ENCODE measurements around the gene TBC1D1. TPM values are rescaled to one million over a fixed set of nuclear protein-coding genes. Genes with fewer than 3 reads are reported as not detected.
A peak's percentile ranks its signal among the peaks of the same experiment; 100 is the strongest.

The TBC1D1 gene
- total and polyA plus RNA-seq, 3 experiments from 2014 or later: 26.7 to 76.1 (median 73.1) TPM

GRCh38 chr4:38117591-38117990 lies 226.7 kb downstream of the TBC1D1 start:
- Mint-ChIP-seq H3K27me3 (peaks cover 0 to 1% of the 10 kb centered on the region in 2 donors), H3K9me3 (no peaks in the 10 kb centered on the region), H3K27ac (peak overlapping the region in 2 of 8 donors; percentile 32 to 33), H3K36me3 (peaks cover 24 to 85% (median 30%) of the 10 kb centered on the region in 3 donors), H3K4me3 (no peak overlapping the region), H3K4me1 (no peaks in the 10 kb centered on the region)
- Histone ChIP-seq H3K36me3 (ENCODE audit: insufficient read depth, low read length) (peaks cover 29% of the 10 kb centered on the region), H3K27me3 (ENCODE audit: insufficient read depth, low read length, poor library complexity, severe bottlenecking) (no peaks in the 10 kb centered on the region), H3K4me3 (ENCODE audit: low read length) (no peak overlapping the region), H3K27ac (ENCODE audit: low read depth, low read length) (no peak overlapping the region), H3K9me3 (ENCODE audit: low read length) (no peaks in the 10 kb centered on the region), H3K4me1 (ENCODE audit: insufficient read depth, low read length) (no peaks in the 10 kb centered on the region)
- POLR2A ChIA-PET: no interaction called here
- no peak for DNase-seq
- CTCF ChIA-PET: no interaction called here

GRCh38 chr4:38119668-38120385 lies 228.9 kb downstream of the TBC1D1 start:
- Histone ChIP-seq H3K27me3 (ENCODE audit: insufficient read depth, low read length, poor library complexity, severe bottlenecking) (no peaks in the 10 kb centered on the region), H3K4me3 (ENCODE audit: low read length) (no peak overlapping the region), H3K9me3 (ENCODE audit: low read length) (no peaks in the 10 kb centered on the region), H3K36me3 (ENCODE audit: insufficient read depth, low read length) (peaks cover 29% of the 10 kb centered on the region), H3K27ac (ENCODE audit: low read depth, low read length) (no peak overlapping the region), H3K4me1 (ENCODE audit: insufficient read depth, low read length) (no peaks in the 10 kb centered on the region)
- no peaks in the 10 kb centered on the region for H3K9me3 Mint-ChIP-seq
- ChIA-PET POLR2A (no interaction called here), CTCF (interaction anchor here (0.6 to 2.5 kb wide), 3 partner anchors 10 to 58 kb away, joined by 3 to 6 read pairs (median 4); no protein-coding TSS in a partner anchor)
- no peak overlapping the region for H3K4me3 Mint-ChIP-seq
- DNase-seq: no peak
- peaks cover 24 to 76% (median 28%) of the 10 kb centered on the region in 3 donors for H3K36me3 Mint-ChIP-seq
- peak overlapping the region in 1 of 8 donors; percentile 21 for H3K27ac Mint-ChIP-seq
- H3K27me3 Mint-ChIP-seq: peaks cover 0 to 1% of the 10 kb centered on the region in 2 donors
- no peaks in the 10 kb centered on the region for H3K4me1 Mint-ChIP-seq

- Histone ChIP-seq H3K27ac (ENCODE audit: low read depth, low read length) (no peak overlapping the region), H3K9me3 (ENCODE audit: low read length) (no peaks in the 10 kb centered on the region), H3K4me1 (ENCODE audit: insufficient read depth, low read length) (no peaks in the 10 kb centered on the region), H3K4me3 (ENCODE audit: low read length) (no peak overlapping the region), H3K27me3 (ENCODE audit: insufficient read depth, low read length, poor library complexity, severe bottlenecking) (no peaks in the 10 kb centered on the region), H3K36me3 (ENCODE audit: insufficient read depth, low read length) (peaks cover 35% of the 10 kb centered on the region)
- Mint-ChIP-seq H3K27ac (peak overlapping the region in 3 of 8 donors; percentile 10 to 56 (median 14)), H3K9me3 (no peaks in the 10 kb centered on the region), H3K36me3 (peaks cover 24 to 78% (median 30%) of the 10 kb centered on the region in 3 donors), H3K27me3 (peaks cover 0 to 1% of the 10 kb centered on the region in 2 donors), H3K4me3 (no peak overlapping the region), H3K4me1 (no peaks in the 10 kb centered on the region)
- no peak for DNase-seq
- POLR2A ChIA-PET: no interaction called here
- CTCF ChIA-PET: interaction anchor here (2.5 kb wide), 1 partner anchor 11 kb away, joined by 6 read pairs; no protein-coding TSS in a partner anchor
Measured at GRCh38 chr4:38120772-38121171, 229.9 kb downstream of the TBC1D1 start.

GRCh38 chr4:38122060-38122459 lies 231.2 kb downstream of the TBC1D1 start:
- no peak overlapping the region for H3K4me3 ChIP-seq (ENCODE audit: low read length)
- H3K9me3 ChIP-seq (ENCODE audit: low read length): no peaks in the 10 kb centered on the region
- H3K27me3 ChIP-seq (ENCODE audit: insufficient read depth, low read length, poor library complexity, severe bottlenecking): no peaks in the 10 kb centered on the region
- CTCF ChIA-PET: interaction anchor here (0.6 kb wide), 1 partner anchor 270 kb away, joined by 3 read pairs; no protein-coding TSS in a partner anchor
- no peaks in the 10 kb centered on the region for H3K9me3 Mint-ChIP-seq
- peaks cover 19 to 76% (median 27%) of the 10 kb centered on the region in 3 donors for H3K36me3 Mint-ChIP-seq
- no peak overlapping the region for H3K27ac ChIP-seq (ENCODE audit: low read depth, low read length)
- POLR2A ChIA-PET: no interaction called here
- H3K4me3 Mint-ChIP-seq: no peak overlapping the region
- peak overlapping the region in 1 of 8 donors; percentile 57 for H3K27ac Mint-ChIP-seq
- peaks cover 37% of the 10 kb centered on the region for H3K36me3 ChIP-seq (ENCODE audit: insufficient read depth, low read length)
- no peaks in the 10 kb centered on the region for H3K4me1 ChIP-seq (ENCODE audit: insufficient read depth, low read length)
- DNase-seq: no peak
- peaks cover 0 to 1% of the 10 kb centered on the region in 2 donors for H3K27me3 Mint-ChIP-seq
- peaks cover 0 to 3% (median 0%) of the 10 kb centered on the region in 3 donors for H3K4me1 Mint-ChIP-seq

- peaks cover 7% of the 10 kb centered on the region for H3K4me1 ChIP-seq (ENCODE audit: insufficient read depth, low read length)
- POLR2A ChIA-PET: no interaction called here
- peak overlapping the region in 2 of 8 donors; percentile 20 to 42 for H3K27ac Mint-ChIP-seq
- no peak for DNase-seq
- no peak overlapping the region for H3K27ac ChIP-seq (ENCODE audit: low read depth, low read length)
- no peak overlapping the region for H3K4me3 ChIP-seq (ENCODE audit: low read length)
- CTCF ChIA-PET: no interaction called here
- no peaks in the 10 kb centered on the region for H3K27me3 ChIP-seq (ENCODE audit: insufficient read depth, low read length, poor library complexity, severe bottlenecking)
- peaks cover 11 to 14% (median 11%) of the 10 kb centered on the region in 3 donors for H3K4me1 Mint-ChIP-seq
- H3K36me3 ChIP-seq (ENCODE audit: insufficient read depth, low read length): peaks cover 32% of the 10 kb centered on the region
- peaks cover 0 to 1% of the 10 kb centered on the region in 2 donors for H3K27me3 Mint-ChIP-seq
- H3K9me3 Mint-ChIP-seq: no peaks in the 10 kb centered on the region
- H3K4me3 Mint-ChIP-seq: no peak overlapping the region
- no peaks in the 10 kb centered on the region for H3K9me3 ChIP-seq (ENCODE audit: low read length)
- peaks cover 14 to 61% (median 22%) of the 10 kb centered on the region in 3 donors for H3K36me3 Mint-ChIP-seq
Measured at GRCh38 chr4:38123555-38123954, 232.7 kb downstream of the TBC1D1 start.

DNA sequence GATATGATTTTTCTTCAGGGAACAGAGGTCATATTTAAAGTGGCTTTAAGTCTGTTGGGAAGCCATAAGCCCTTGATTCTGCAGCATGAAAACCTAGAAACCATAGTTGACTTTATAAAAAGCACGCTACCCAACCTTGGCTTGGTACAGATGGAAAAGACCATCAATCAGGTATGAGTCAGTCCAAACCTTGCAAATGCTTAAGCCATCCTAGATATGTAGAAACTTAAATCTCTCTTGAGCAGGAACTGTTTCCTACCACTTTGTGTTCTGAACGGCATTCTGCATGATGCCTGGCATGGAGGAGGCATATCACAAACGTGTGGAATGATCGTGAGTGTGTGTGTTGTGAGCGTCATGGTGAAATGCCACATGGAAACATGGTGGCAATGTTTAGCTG lies 234.1 kb downstream of the TBC1D1 start:
- Histone ChIP-seq H3K4me3 (ENCODE audit: low read length) (no peak overlapping the region), H3K36me3 (ENCODE audit: insufficient read depth, low read length) (peaks cover 18% of the 10 kb centered on the region), H3K27me3 (ENCODE audit: insufficient read depth, low read length, poor library complexity, severe bottlenecking) (no peaks in the 10 kb centered on the region), H3K9me3 (ENCODE audit: low read length) (no peaks in the 10 kb centered on the region), H3K4me1 (ENCODE audit: insufficient read depth, low read length) (peaks cover 21% of the 10 kb centered on the region), H3K27ac (ENCODE audit: low read depth, low read length) (no peak overlapping the region)
- peaks cover 24 to 28% (median 25%) of the 10 kb centered on the region in 3 donors for H3K4me1 Mint-ChIP-seq
- ChIA-PET CTCF (no interaction called here), POLR2A (no interaction called here)
- H3K4me3 Mint-ChIP-seq: no peak overlapping the region
- H3K9me3 Mint-ChIP-seq: no peaks in the 10 kb centered on the region
- peak overlapping the region in 2 of 8 donors; percentile 34 to 58 for H3K27ac Mint-ChIP-seq
- peaks cover 10 to 48% (median 16%) of the 10 kb centered on the region in 3 donors for H3K36me3 Mint-ChIP-seq
- DNase-seq: no peak
- H3K27me3 Mint-ChIP-seq: peaks cover 0 to 1% of the 10 kb centered on the region in 2 donors

GRCh38 chr4:38125816-38126215 lies 234.9 kb downstream of the TBC1D1 start:
- Histone ChIP-seq H3K27me3 (ENCODE audit: insufficient read depth, low read length, poor library complexity, severe bottlenecking) (no peaks in the 10 kb centered on the region), H3K9me3 (ENCODE audit: low read length) (no peaks in the 10 kb centered on the region), H3K4me3 (ENCODE audit: low read length) (no peak overlapping the region), H3K27ac (ENCODE audit: low read depth, low read length) (no peak overlapping the region), H3K36me3 (ENCODE audit: insufficient read depth, low read length) (peaks cover 11% of the 10 kb centered on the region), H3K4me1 (ENCODE audit: insufficient read depth, low read length) (peaks cover 29% of the 10 kb centered on the region)
- ChIA-PET POLR2A (no interaction called here), CTCF (no interaction called here)
- peaks cover 0 to 1% of the 10 kb centered on the region in 2 donors for H3K27me3 Mint-ChIP-seq
- H3K36me3 Mint-ChIP-seq: peaks cover 7 to 42% (median 13%) of the 10 kb centered on the region in 3 donors
- DNase-seq: no peak
- peak overlapping the region in 1 of 8 donors; percentile 27 for H3K27ac Mint-ChIP-seq
- no peak overlapping the region for H3K4me3 Mint-ChIP-seq
- H3K4me1 Mint-ChIP-seq: peaks cover 32 to 37% (median 34%) of the 10 kb centered on the region in 3 donors
- no peaks in the 10 kb centered on the region for H3K9me3 Mint-ChIP-seq

Data from CD8-positive, alpha-beta memory T cell (primary cell).